Fibroblast of mammary gland (primary cell): ENCODE results near the gene NLRP5.
"Not testable (repeated sequence)": the region's sequence is repeated elsewhere in the genome, so short reads cannot be mapped to it uniquely, and the experiment has no call there.

Source experiments
- DNase-seq: peaks from one replicate; pipeline ENCODE4 v3.0.0-alpha.2; 2010; ENCODE audit warnings: low read depth
- H3K4me3 ChIP-seq: 2 replicates; pipeline ENCODE4 v1.5.1; 2011; ENCODE audit warnings: low read depth, mild to moderate bottlenecking, low read length, moderate library complexity; ENCODE audit not compliant: control insufficient read depth
- CTCF ChIP-seq: conservative IDR thresholded peaks from 2 replicates; pipeline ENCODE4 v1.5.1; 2011; ENCODE audit warnings: low read depth, low read length, inconsistent platforms; ENCODE audit not compliant: control insufficient read depth, insufficient read depth

The NLRP5 gene

DNA sequence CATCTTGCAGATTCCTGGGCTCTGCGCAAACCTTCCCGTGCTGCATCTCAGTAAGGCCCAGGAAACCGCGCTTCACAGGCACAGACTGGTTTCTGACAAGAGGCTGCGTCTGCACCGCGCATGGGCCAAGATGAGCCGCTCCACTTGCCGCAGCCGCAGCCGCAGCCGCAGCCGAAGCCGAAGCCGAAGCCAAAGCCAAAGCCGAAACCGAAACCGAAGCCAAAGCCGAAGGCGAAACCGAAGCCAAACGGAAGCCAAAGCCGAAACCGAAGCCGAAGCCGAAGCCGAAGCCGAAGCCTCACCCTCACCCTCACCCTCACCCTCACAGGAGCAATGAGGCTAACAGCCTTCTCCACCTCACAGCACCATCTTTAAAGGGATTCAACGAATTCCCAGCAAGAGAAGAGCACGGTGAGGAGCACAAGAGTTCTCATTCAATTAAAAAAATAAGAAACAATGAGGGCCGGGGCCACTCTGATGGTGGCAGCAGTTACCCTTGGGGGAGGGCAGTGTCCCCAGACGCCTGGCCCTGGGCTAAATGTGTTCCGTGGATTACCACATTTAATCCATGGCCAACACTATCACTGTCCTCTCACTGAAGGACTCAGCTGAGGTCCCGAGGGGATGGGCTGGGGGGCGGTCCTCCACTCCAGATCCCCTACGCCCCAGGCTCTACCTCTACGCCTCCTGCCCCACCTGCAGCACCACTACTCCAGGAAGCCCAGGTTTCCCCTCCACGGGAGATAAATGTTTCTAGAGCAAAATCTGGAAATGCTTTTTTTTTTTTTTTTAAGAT is 105.4 kb downstream of the NLRP5 start:
- DNase-seq, result no peak
- TF ChIP-seq CTCF, result no peak
- no peak overlapping the region for H3K4me3 ChIP-seq

GRCh38 chr19:56092685-56093631 is 106.4 kb downstream of the NLRP5 start:
- no peak for TF ChIP-seq CTCF
- DNase-seq, result no peak
- H3K4me3 ChIP-seq, result no peak overlapping the region

DNA sequence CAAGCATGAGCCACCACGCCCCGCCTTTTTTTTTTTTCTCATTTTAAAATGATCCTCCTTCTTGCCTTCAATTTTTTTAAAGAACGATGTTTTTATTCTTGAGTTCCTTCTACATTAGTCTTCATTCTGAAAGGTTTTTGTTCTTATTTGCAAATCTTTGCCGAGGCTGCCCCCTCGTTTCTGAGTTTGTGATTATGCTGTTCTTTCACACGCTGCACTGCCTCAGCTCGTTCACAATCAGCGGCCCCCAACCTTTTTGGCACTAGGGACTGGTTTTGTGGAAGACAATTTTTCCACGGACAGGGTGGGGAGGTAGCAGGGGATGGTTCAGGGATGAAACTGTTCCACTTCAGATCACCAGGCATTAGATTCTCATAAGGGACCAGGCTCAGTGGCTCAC is 107.9 kb downstream of the NLRP5 start:
- TF ChIP-seq CTCF, result no peak
- H3K4me3 ChIP-seq, result no peak overlapping the region
- no peak for DNase-seq

DNA sequence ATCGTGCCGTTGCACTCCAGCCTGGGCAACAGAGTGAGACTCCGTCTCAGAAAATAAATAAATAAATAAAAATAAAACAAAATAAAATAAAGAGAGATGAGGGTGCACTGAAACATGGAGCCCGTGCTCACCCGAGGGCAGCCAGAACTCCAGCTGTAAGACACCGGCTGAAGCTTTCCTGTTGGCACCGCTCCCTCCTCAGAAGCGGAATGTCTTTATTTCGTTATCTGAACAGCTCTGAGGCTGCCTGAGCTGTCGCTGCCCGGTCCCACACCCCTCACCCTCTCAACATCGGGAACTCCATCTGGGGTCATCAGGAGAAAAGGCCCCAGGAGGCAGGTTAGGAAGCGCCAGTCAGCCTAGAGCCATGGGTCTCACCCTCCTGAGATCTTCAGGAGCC is 110.1 kb downstream of the NLRP5 start:
- H3K4me3 ChIP-seq, result no peak overlapping the region
- TF ChIP-seq CTCF, result no peak

DNA sequence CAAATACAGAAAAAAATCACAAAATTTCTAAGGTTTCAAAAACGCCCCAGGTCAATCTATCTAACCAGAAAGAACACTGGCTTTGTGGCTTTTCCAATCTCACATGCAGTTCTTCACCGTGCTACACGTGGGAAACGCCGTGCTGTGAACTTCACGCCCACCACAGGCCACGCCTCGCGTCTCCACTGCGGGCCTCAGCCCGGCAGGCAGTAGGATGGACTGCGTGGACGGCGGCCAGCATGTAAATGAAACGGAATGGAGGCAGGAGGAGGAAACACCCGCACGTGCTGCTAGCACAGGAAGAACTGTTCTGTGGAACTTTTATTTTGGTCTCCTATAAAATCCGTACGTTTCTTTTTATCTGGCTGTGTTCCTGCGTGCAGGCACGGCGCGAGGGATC is 110.7 kb downstream of the NLRP5 start:
- TF ChIP-seq CTCF, result no peak
- no peak for DNase-seq
- no peak overlapping the region for H3K4me3 ChIP-seq

More for the DNA sequence above, 110.1 kb downstream of the NLRP5 start:
- DNase-seq, result no peak

- no peak for DNase-seq
- no peak for TF ChIP-seq CTCF
- H3K4me3 ChIP-seq, result no peak overlapping the region
These were observed 111.2 kb downstream of the NLRP5 start for GRCh38 chr19:56097776-56098175.

GRCh38 chr19:56098237-56098636 is 111.7 kb downstream of the NLRP5 start:
- not testable (repeated sequence) for H3K4me3 ChIP-seq, DNase-seq
